Measurements from ENCODE around the gene ERBB4.

ERBB4 gene

GRCh38 chr2:212354382-212354781 lies 184.2 kb downstream of the ERBB4 start:
- Histone ChIP-seq H3K9me3 (replicated peaks in 1 of 2; ENCODE audit: control insufficient read depth in 2 of 2, insufficient read depth in 1 of 2, low read depth in 1 of 2, low read length in 2 of 2) (no peaks in the 10 kb centered on the region), H3K79me1 (ENCODE audit: low read depth, low read length) (no peaks in the 10 kb centered on the region), H3K36me3 (replicated peaks in 1 of 2; ENCODE audit: control insufficient read depth in 2 of 2, insufficient read depth in 2 of 2, low read length in 2 of 2) (no peaks in the 10 kb centered on the region)

GRCh38 chr2:212348501-212348900 lies 190.1 kb downstream of the ERBB4 start:
- Histone ChIP-seq H3K18ac (ENCODE audit: low read length) (no peak overlapping the region), H3K14ac (ENCODE audit: low read length) (no peak overlapping the region), H2AK5ac (ENCODE audit: low read depth, low read length) (no peak overlapping the region), H3K27me3 (ENCODE audit: control insufficient read depth in 3 of 3, insufficient read depth in 3 of 3, low read depth in 1 of 3, low read length in 3 of 3) (no peaks in the 10 kb centered on the region), H3K4ac (ENCODE audit: low read length) (no peak overlapping the region), H4K8ac (ENCODE audit: low read depth, low read length) (no peak overlapping the region), H2AFZ (ENCODE audit: low read length) (no peak overlapping the region), H2BK5ac (ENCODE audit: low read length) (no peak overlapping the region), H3K4me1 (ENCODE audit: control insufficient read depth in 2 of 2, insufficient read depth in 1 of 2, low read depth in 1 of 2, low read length in 2 of 2) (no peaks in the 10 kb centered on the region), H3K9me3 (replicated peaks in 1 of 2; ENCODE audit: control insufficient read depth in 2 of 2, insufficient read depth in 1 of 2, low read depth in 1 of 2, low read length in 2 of 2) (no peaks in the 10 kb centered on the region), H3K36me3 (replicated peaks in 1 of 2; ENCODE audit: control insufficient read depth in 2 of 2, insufficient read depth in 2 of 2, low read length in 2 of 2) (no peaks in the 10 kb centered on the region), H3K27ac (replicated peaks; ENCODE audit: low read length) (no peak overlapping the region), H3K79me1 (ENCODE audit: low read depth, low read length) (no peaks in the 10 kb centered on the region), H2BK15ac (ENCODE audit: low read length) (no peak overlapping the region), H2BK120ac (ENCODE audit: low read depth, low read length) (no peak overlapping the region), H3K23ac (ENCODE audit: low read depth, low read length, poor library complexity) (no peak overlapping the region), H2BK12ac (ENCODE audit: low read length) (no peak overlapping the region), H3K4me3 (ENCODE audit: low read length in 2 of 2) (no peak overlapping the region), H3K4me2 (ENCODE audit: insufficient read depth, low read length, poor library complexity, severe bottlenecking) (no peak overlapping the region), H3K9ac (ENCODE audit: low read depth, low read length, poor library complexity) (no peak overlapping the region), H4K91ac (ENCODE audit: low read depth, low read length, poor library complexity) (no peak overlapping the region)
- no peak for DNase-seq (ENCODE audit: low spot score)
- WGBS, 2 donors (ENCODE audit: extremely low coverage in 2 of 2, insufficient read length in 2 of 2, insufficient replicate concordance in 1 of 2): no CpG with 5 or more reads among the region's 4 CpGs

More at GRCh38 chr2:212354382-212354781, 184.2 kb downstream of the ERBB4 start:
- no peak overlapping the region for H3K18ac ChIP-seq (ENCODE audit: low read length)
- H2AFZ ChIP-seq (ENCODE audit: low read length): no peak overlapping the region
- H3K4me3 ChIP-seq (ENCODE audit: low read length in 2 of 2): no peak overlapping the region
- no peak overlapping the region for H2BK12ac ChIP-seq (ENCODE audit: low read length)
- no peak for DNase-seq (ENCODE audit: low spot score)
- H2BK15ac ChIP-seq (ENCODE audit: low read length): no peak overlapping the region
- H3K23ac ChIP-seq (ENCODE audit: low read depth, low read length, poor library complexity): no peak overlapping the region
- H3K4me1 ChIP-seq (ENCODE audit: control insufficient read depth in 2 of 2, insufficient read depth in 1 of 2, low read depth in 1 of 2, low read length in 2 of 2): peaks cover 0 to 7% of the 10 kb centered on the region in 2 donors
- H3K4me2 ChIP-seq (ENCODE audit: insufficient read depth, low read length, poor library complexity, severe bottlenecking): no peak overlapping the region
- no peak overlapping the region for H4K91ac ChIP-seq (ENCODE audit: low read depth, low read length, poor library complexity)
- no peak overlapping the region for H2AK5ac ChIP-seq (ENCODE audit: low read depth, low read length)
- H3K27ac ChIP-seq (replicated peaks; ENCODE audit: low read length): no peak overlapping the region
- H2BK5ac ChIP-seq (ENCODE audit: low read length): no peak overlapping the region
- no peak overlapping the region for H3K9ac ChIP-seq (ENCODE audit: low read depth, low read length, poor library complexity)
- H3K14ac ChIP-seq (ENCODE audit: low read length): no peak overlapping the region
- no peaks in the 10 kb centered on the region for H3K27me3 ChIP-seq (ENCODE audit: control insufficient read depth in 3 of 3, insufficient read depth in 3 of 3, low read depth in 1 of 3, low read length in 3 of 3)
- H2BK120ac ChIP-seq (ENCODE audit: low read depth, low read length): no peak overlapping the region
- no peak overlapping the region for H3K4ac ChIP-seq (ENCODE audit: low read length)
- no peak overlapping the region for H4K8ac ChIP-seq (ENCODE audit: low read depth, low read length)

GRCh38 chr2:212346865-212347264 lies 191.7 kb downstream of the ERBB4 start:
- no CpG with 5 or more reads among the region's 2 CpGs for WGBS, 2 donors (ENCODE audit: extremely low coverage in 2 of 2, insufficient read length in 2 of 2, insufficient replicate concordance in 1 of 2)
- H3K4me3 ChIP-seq (ENCODE audit: low read length in 2 of 2): no peak overlapping the region
- H4K8ac ChIP-seq (ENCODE audit: low read depth, low read length): no peak overlapping the region
- H2BK120ac ChIP-seq (ENCODE audit: low read depth, low read length): no peak overlapping the region
- H2AFZ ChIP-seq (ENCODE audit: low read length): no peak overlapping the region
- no peak overlapping the region for H3K9ac ChIP-seq (ENCODE audit: low read depth, low read length, poor library complexity)
- H3K4ac ChIP-seq (ENCODE audit: low read length): no peak overlapping the region
- no peaks in the 10 kb centered on the region for H3K27me3 ChIP-seq (ENCODE audit: control insufficient read depth in 3 of 3, insufficient read depth in 3 of 3, low read depth in 1 of 3, low read length in 3 of 3)
- no peak overlapping the region for H2BK12ac ChIP-seq (ENCODE audit: low read length)
- H3K27ac ChIP-seq (replicated peaks; ENCODE audit: low read length): no peak overlapping the region
- H3K14ac ChIP-seq (ENCODE audit: low read length): no peak overlapping the region
- H2BK15ac ChIP-seq (ENCODE audit: low read length): no peak overlapping the region
- DNase-seq (ENCODE audit: low spot score): no peak
- H3K79me1 ChIP-seq (ENCODE audit: low read depth, low read length): no peaks in the 10 kb centered on the region
- H3K18ac ChIP-seq (ENCODE audit: low read length): no peak overlapping the region
- no peak overlapping the region for H2AK5ac ChIP-seq (ENCODE audit: low read depth, low read length)
- no peak overlapping the region for H3K23ac ChIP-seq (ENCODE audit: low read depth, low read length, poor library complexity)
- H4K91ac ChIP-seq (ENCODE audit: low read depth, low read length, poor library complexity): no peak overlapping the region
- peaks cover 0 to 5% of the 10 kb centered on the region in 2 donors for H3K9me3 ChIP-seq (replicated peaks in 1 of 2; ENCODE audit: control insufficient read depth in 2 of 2, insufficient read depth in 1 of 2, low read depth in 1 of 2, low read length in 2 of 2)
- no peak overlapping the region for H2BK5ac ChIP-seq (ENCODE audit: low read length)
- no peaks in the 10 kb centered on the region for H3K36me3 ChIP-seq (replicated peaks in 1 of 2; ENCODE audit: control insufficient read depth in 2 of 2, insufficient read depth in 2 of 2, low read length in 2 of 2)
- no peak overlapping the region for H3K4me2 ChIP-seq (ENCODE audit: insufficient read depth, low read length, poor library complexity, severe bottlenecking)
- no peaks in the 10 kb centered on the region for H3K4me1 ChIP-seq (ENCODE audit: control insufficient read depth in 2 of 2, insufficient read depth in 1 of 2, low read depth in 1 of 2, low read length in 2 of 2)

- H4K91ac ChIP-seq (ENCODE audit: low read depth, low read length, poor library complexity): no peak overlapping the region
- H2AK5ac ChIP-seq (ENCODE audit: low read depth, low read length): no peak overlapping the region
- no peak overlapping the region for H3K4me3 ChIP-seq (ENCODE audit: low read length in 2 of 2)
- no peaks in the 10 kb centered on the region for H3K36me3 ChIP-seq (replicated peaks in 1 of 2; ENCODE audit: control insufficient read depth in 2 of 2, insufficient read depth in 2 of 2, low read length in 2 of 2)
- H4K8ac ChIP-seq (ENCODE audit: low read depth, low read length): no peak overlapping the region
- no peaks in the 10 kb centered on the region for H3K79me1 ChIP-seq (ENCODE audit: low read depth, low read length)
- WGBS, 2 donors (ENCODE audit: extremely low coverage in 2 of 2, insufficient read length in 2 of 2, insufficient replicate concordance in 1 of 2): no CpG with 5 or more reads among the region's 1 CpG
- no peak overlapping the region for H3K9ac ChIP-seq (ENCODE audit: low read depth, low read length, poor library complexity)
- H3K23ac ChIP-seq (ENCODE audit: low read depth, low read length, poor library complexity): no peak overlapping the region
- peaks cover 0 to 6% of the 10 kb centered on the region in 2 donors for H3K9me3 ChIP-seq (replicated peaks in 1 of 2; ENCODE audit: control insufficient read depth in 2 of 2, insufficient read depth in 1 of 2, low read depth in 1 of 2, low read length in 2 of 2)
- no peaks in the 10 kb centered on the region for H3K4me1 ChIP-seq (ENCODE audit: control insufficient read depth in 2 of 2, insufficient read depth in 1 of 2, low read depth in 1 of 2, low read length in 2 of 2)
- H2AFZ ChIP-seq (ENCODE audit: low read length): no peak overlapping the region
- no peak overlapping the region for H2BK120ac ChIP-seq (ENCODE audit: low read depth, low read length)
- H2BK5ac ChIP-seq (ENCODE audit: low read length): no peak overlapping the region
- no peak for DNase-seq (ENCODE audit: low spot score)
- H2BK12ac ChIP-seq (ENCODE audit: low read length): no peak overlapping the region
- H3K18ac ChIP-seq (ENCODE audit: low read length): no peak overlapping the region
- H3K14ac ChIP-seq (ENCODE audit: low read length): no peak overlapping the region
- H2BK15ac ChIP-seq (ENCODE audit: low read length): no peak overlapping the region
- no peak overlapping the region for H3K4ac ChIP-seq (ENCODE audit: low read length)
- H3K4me2 ChIP-seq (ENCODE audit: insufficient read depth, low read length, poor library complexity, severe bottlenecking): no peak overlapping the region
- no peaks in the 10 kb centered on the region for H3K27me3 ChIP-seq (ENCODE audit: control insufficient read depth in 3 of 3, insufficient read depth in 3 of 3, low read depth in 1 of 3, low read length in 3 of 3)
- H3K27ac ChIP-seq (replicated peaks; ENCODE audit: low read length): no peak overlapping the region
Measured at GRCh38 chr2:212345966-212346365, 192.6 kb downstream of the ERBB4 start.

Data from neuronal stem cell (in vitro differentiated cells).